SK-N-MC (cell line): ENCODE measurements around the gene LEPROT.

ENCODE experiments used
- DNase-seq: peaks from one replicate; pipeline ENCODE4 v3.0.0-alpha.2; 2011; ENCODE audit warnings: low read depth, low spot score
- H3K27ac ChIP-seq: fragments of 200-600 bp; sonication (generic); 2 replicates; pipeline ENCODE4 v1.5.1; 2016; ENCODE audit warnings: mixed run types
- H3K36me3 ChIP-seq: fragments of 200-600 bp; sonication (generic); 2 replicates; pipeline ENCODE4 v1.6.1; 2017; ENCODE audit warnings: antibody characterized with exemption, low read length, mixed read lengths; ENCODE audit not compliant: insufficient read depth
- H3K4me3 ChIP-seq: fragments of 200-600 bp; sonication (generic); 2 replicates; pipeline ENCODE4 v1.5.1; 2016
- H3K9ac ChIP-seq: fragments of 200-600 bp; sonication (generic); 2 replicates; pipeline ENCODE4 v1.8.0; 2017; ENCODE audit warnings: mixed run types, mixed read lengths; ENCODE audit not compliant: insufficient read length
- H3K9me3 ChIP-seq: fragments of 200-600 bp; sonication (generic); 2 replicates; pipeline ENCODE4 v1.6.1; 2017; ENCODE audit warnings: low read depth, mild to moderate bottlenecking, antibody characterized with exemption, low read length, moderate library complexity, mixed read lengths
- EZH2 ChIP-seq: fragments of 200-600 bp; sonication (generic); IDR thresholded peaks from one replicate; pipeline ENCODE4 v1.6.1; 2017; ENCODE audit warnings: antibody characterized with exemption
- FOXP2 ChIP-seq: optimal IDR thresholded peaks from 2 replicates; pipeline ENCODE3; 2011; ENCODE audit warnings: mild to moderate bottlenecking, moderate library complexity; ENCODE audit not compliant: insufficient read depth; ENCODE audit errors: extremely low read length, control extremely low read depth
- POLR2AphosphoS5 ChIP-seq: IDR thresholded peaks from 2 replicates; pipeline ENCODE4 v1.6.1; 2012; ENCODE audit warnings: mild to moderate bottlenecking, low read depth, low read length, borderline replicate concordance

Gene LEPROT

GRCh38 chr1:65425006-65425405 is 4.5 kb downstream of the LEPROT start:
- H3K9ac ChIP-seq: no peak overlapping the region
- H3K27ac ChIP-seq: no peak overlapping the region
- no peaks in the 10 kb centered on the region for H3K9me3 ChIP-seq
- TF ChIP-seq EZH2 (no peak), POLR2AphosphoS5 (no peak), FOXP2 (no peak)
- H3K4me3 ChIP-seq: no peak overlapping the region
- peaks cover 18% of the 10 kb centered on the region for H3K36me3 ChIP-seq
- DNase-seq: no peak

GRCh38 chr1:65425697-65426096 is 5.2 kb downstream of the LEPROT start:
- Histone ChIP-seq H3K4me3 (no peak overlapping the region), H3K9ac (no peak overlapping the region)

GRCh38 chr1:65429078-65429477 is 8.6 kb downstream of the LEPROT start:
- Histone ChIP-seq H3K9me3 (no peaks in the 10 kb centered on the region), H3K36me3 (peaks cover 23% of the 10 kb centered on the region), H3K9ac (no peak overlapping the region), H3K27ac (no peak overlapping the region), H3K4me3 (no peak overlapping the region)
- TF ChIP-seq FOXP2: no peak
- TF ChIP-seq EZH2: no peak
- TF ChIP-seq POLR2AphosphoS5: no peak
- no peak for DNase-seq

More at GRCh38 chr1:65425697-65426096, 5.2 kb downstream of the LEPROT start:
- no peak for DNase-seq
- Histone ChIP-seq H3K27ac (no peak overlapping the region), H3K9me3 (no peaks in the 10 kb centered on the region), H3K36me3 (peaks cover 18% of the 10 kb centered on the region)
- TF ChIP-seq EZH2 (no peak), POLR2AphosphoS5 (no peak), FOXP2 (no peak)

DNA sequence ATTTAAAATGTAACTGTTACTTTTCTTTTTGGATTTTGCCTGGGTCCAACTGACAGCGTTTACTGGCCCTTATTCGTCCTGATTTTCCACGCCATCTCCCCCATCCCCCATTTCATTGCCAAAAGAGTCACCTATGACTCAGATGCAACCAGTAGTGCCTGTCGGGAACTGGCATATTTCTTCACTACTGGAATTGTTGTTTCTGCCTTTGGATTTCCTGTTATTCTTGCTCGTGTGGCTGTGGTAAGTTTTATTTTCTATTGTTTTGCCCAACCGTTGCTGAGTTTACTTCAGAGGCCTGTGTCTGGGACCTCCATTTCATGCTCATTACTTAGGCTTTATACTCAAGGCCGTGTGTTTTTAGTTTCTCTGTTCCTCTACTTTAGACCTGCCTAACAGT is 9.3 kb downstream of the LEPROT start:
- Histone ChIP-seq H3K36me3 (peaks cover 26% of the 10 kb centered on the region), H3K9ac (no peak overlapping the region), H3K4me3 (no peak overlapping the region), H3K9me3 (no peaks in the 10 kb centered on the region), H3K27ac (no peak overlapping the region)
- no peak for DNase-seq
- no peak for TF ChIP-seq POLR2AphosphoS5
- TF ChIP-seq FOXP2: no peak
- TF ChIP-seq EZH2: no peak

GRCh38 chr1:65431111-65431705 is 10.7 kb downstream of the LEPROT start:
- Histone ChIP-seq H3K27ac (no peak overlapping the region), H3K36me3 (peaks cover 16% of the 10 kb centered on the region), H3K9me3 (no peaks in the 10 kb centered on the region), H3K9ac (no peak overlapping the region), H3K4me3 (no peak overlapping the region)
- peak; percentile 56 for DNase-seq
- no peak for TF ChIP-seq POLR2AphosphoS5

DNA sequence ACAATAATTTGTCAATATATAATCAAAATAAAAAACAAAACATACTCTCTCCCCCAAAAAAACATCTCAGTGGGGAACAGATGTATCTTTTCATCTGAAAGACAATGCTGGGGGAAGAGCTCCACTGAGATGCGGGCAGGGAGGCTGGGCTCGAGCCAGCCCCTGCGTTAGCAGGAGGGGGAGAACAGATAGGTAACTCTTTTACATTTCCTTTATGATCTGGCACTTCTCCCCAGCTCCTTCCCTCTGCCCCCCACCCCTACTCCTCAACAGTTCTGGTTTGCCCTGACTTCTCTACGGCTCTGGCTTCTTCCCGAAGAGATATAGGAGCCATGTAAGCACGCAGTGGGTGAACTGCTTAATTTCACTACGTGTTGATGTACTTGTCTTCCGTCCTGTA is 12.4 kb downstream of the LEPROT start:
- Histone ChIP-seq H3K4me3 (no peak overlapping the region), H3K9me3 (no peaks in the 10 kb centered on the region), H3K9ac (no peak overlapping the region), H3K36me3 (peaks cover 9% of the 10 kb centered on the region; the same call in 1 of the 2 replicates), H3K27ac (no peak overlapping the region)
- no peak for DNase-seq
- TF ChIP-seq FOXP2: no peak
- no peak for TF ChIP-seq EZH2
- TF ChIP-seq POLR2AphosphoS5: no peak

DNA sequence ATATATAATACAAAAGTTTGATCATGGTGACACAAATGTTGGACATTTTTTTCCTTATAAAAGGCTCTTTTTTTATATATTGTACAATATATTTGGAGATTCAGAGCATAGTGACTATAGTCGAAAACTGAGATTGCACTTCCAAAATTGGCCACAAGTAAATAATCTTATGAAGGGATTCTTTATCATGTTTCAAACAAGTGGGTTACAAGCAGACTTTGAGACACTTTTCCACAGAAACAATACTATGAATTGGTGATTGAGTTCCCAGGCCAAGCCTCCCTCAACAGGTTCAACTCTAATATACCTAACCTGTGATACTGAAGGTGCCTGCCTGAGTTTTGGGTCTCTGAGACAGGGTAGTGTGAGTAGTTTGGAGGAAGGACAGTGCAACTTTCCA is 13.8 kb downstream of the LEPROT start:
- no peak for TF ChIP-seq FOXP2
- no peak for TF ChIP-seq EZH2
- TF ChIP-seq POLR2AphosphoS5: no peak
- H3K27ac ChIP-seq: no peak overlapping the region
- DNase-seq: no peak
- H3K9me3 ChIP-seq: no peaks in the 10 kb centered on the region
- H3K4me3 ChIP-seq: no peak overlapping the region
- H3K9ac ChIP-seq: no peak overlapping the region
- H3K36me3 ChIP-seq: peaks cover 9% of the 10 kb centered on the region; the same call in 1 of the 2 replicates

GRCh38 chr1:65434760-65435159 is 14.3 kb downstream of the LEPROT start:
- no peak overlapping the region for H3K27ac ChIP-seq
- no peak for DNase-seq

GRCh38 chr1:65435987-65436386 is 15.5 kb downstream of the LEPROT start:
- H3K36me3 ChIP-seq: 0 out of 2 replicates have a peak, but pooled peaks cover 9% of the 10 kb centered on the region
- no peak for DNase-seq
- no peak overlapping the region for H3K27ac ChIP-seq
- TF ChIP-seq EZH2 (no peak), FOXP2 (no peak), POLR2AphosphoS5 (no peak)
- no peak overlapping the region for H3K9ac ChIP-seq
- no peak overlapping the region for H3K4me3 ChIP-seq
- no peaks in the 10 kb centered on the region for H3K9me3 ChIP-seq

More at GRCh38 chr1:65434760-65435159, 14.3 kb downstream of the LEPROT start:
- peaks cover 9% of the 10 kb centered on the region; the same call in 1 of the 2 replicates for H3K36me3 ChIP-seq
- TF ChIP-seq POLR2AphosphoS5: no peak
- no peak for TF ChIP-seq FOXP2
- no peak for TF ChIP-seq EZH2
- no peak overlapping the region for H3K9ac ChIP-seq
- H3K4me3 ChIP-seq: no peak overlapping the region
- no peaks in the 10 kb centered on the region for H3K9me3 ChIP-seq
